Head of caudate nucleus (tissue), 42 donors: ENCODE data around the gene GSX1.
"Not testable (repeated sequence)": the region's sequence is repeated elsewhere in the genome, so short reads cannot be mapped to it uniquely, and the experiment has no call there.

Source experiments
- DNase-seq, 42 donors: peaks; one replicate each; pipeline versions ENCODE4 v3.0.0 to v3.0.0-alpha.2; 2020 to 2021; ENCODE audit warnings: mixed read lengths in 7 of 42
- intact Hi-C: fragments of 100-400 bp; cut with DNase I; formaldehyde crosslinking; loops from one replicate; pipeline ENCODE4 v1.15.0; 2022

GSX1 gene

DNA sequence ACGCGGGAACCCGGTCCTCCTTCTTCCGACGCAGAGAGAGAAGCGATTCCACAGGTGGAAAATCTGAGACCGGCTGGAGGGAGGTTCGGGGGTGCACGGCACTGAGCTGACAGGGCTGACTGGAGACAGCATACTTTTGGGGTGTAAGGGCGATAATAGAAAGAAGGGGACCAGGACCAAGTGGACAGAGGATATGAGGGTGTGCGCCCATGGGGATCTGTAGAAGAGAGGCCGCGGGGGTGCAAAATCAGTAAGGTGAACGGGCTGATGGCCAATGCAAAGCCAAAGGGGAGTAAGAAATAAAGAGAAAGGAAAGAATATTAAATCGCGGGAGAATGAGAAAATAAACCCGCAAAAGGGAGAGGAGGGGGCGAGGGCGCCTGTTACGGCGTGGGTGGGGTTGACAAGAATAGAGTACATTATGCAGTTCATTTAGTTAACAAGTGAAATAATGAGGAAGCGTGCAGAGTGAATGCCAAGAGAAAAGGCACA, 336 bp upstream of the GSX1 start:
- intact Hi-C loops: no loop called here
- no peak for DNase-seq

DNA sequence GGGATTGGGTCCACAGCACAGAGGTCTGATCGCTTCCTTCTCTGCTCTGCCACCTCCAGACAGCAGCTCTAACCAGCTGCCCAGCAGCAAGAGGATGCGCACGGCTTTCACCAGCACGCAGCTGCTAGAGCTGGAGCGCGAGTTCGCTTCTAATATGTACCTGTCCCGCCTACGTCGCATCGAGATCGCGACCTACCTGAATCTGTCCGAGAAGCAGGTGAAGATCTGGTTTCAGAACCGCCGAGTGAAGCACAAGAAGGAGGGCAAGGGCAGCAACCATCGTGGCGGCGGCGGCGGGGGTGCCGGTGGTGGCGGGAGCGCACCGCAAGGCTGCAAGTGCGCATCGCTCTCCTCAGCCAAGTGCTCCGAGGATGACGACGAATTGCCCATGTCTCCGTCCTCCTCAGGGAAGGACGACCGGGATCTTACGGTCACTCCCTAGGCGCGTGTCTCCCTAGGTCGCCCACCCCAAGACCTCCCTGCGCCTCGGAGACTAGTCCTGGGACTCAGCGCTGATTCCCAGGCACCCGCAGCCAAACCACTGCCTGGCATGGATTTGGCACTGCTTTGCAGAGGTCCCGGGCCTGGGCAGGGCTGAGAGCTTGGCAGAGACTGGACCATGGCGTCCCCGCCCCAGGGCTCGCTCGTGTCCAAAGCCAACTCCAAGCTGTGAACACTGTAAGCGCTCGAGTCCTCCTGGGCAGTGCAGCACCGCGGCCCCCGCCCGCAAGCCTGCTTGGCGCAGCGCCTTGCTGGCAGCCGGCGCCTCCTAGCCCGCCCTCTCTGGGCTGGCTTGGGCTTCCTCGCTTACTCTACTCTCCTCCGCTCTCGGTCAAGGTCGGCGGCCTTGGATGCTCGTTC, 1.5 kb downstream of the GSX1 start:
- intact Hi-C loops: no loop called here
- DNase-seq: peak in 1 of 42 donors; percentile 29

DNA sequence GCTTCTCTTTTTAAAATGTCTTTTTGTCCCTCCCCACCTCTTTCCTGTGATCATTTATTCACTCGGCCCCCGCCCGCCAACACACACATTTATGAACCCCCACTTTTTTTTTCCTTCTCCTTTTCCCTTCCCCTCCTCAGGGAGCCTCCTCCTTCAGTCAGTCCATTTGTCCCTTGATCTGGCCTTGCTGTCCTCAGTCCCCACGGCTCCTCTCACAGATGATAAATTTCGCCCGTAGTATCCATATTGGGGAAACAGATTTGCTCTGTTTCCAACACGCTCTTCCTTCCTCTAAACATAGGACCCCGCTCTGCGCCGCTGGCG, 2.0 kb downstream of the GSX1 start:
- intact Hi-C loops: no loop called here
- no peak for DNase-seq

DNA sequence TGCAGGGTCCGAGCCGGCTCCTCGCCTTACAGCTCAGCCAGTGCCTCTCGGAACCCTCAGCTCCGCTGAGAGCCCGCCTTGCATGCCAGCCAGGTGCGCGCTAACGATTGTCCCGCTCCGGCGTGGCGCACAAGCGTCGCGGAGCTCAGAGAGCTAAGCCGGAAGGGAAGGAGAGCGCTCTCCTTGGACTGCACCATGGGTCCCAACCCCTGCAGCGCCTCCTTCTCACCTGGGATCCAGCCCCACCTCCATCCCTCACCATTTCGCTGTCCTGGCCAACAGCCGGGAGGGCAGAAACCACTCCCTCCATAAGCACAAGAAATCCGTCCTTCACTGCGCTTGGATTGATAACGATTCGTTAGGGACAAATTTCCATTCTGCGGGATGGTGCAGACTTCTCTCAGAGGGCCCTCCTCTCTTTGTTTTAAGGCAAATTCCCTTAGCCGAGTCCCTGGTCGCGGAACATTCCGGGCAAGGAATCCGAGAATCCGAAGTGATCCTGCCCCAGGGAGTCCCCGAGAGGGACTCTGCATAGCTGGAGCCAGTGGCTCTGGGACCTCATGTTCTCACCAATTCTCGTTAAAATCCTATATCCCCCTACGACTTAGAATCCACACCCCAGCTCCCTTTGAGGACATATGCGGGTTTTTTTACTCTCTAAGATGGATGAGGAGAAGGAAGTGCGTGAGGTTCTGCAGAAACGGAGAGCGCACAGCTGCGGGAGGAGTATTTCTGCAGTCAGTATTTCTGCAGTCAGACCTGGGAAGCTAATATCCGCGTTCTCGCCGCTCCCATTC, 2.8 kb downstream of the GSX1 start:
- no peak for DNase-seq
- intact Hi-C loops: no loop called here

DNA sequence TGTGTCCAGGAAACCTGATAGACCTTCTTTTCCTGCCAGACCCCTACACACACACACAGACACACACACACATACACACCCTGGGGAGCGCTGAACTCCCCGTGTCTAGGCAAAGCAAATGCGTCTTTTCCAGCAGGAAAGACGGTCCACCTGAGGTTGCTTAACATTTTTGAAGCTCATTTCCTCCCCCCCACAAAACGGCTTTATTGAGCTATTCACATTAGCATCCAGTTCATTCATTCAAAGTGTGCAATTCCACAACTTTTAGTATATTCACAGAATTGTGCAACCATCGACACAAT, 3.4 kb downstream of the GSX1 start:
- intact Hi-C loops: no loop called here
- DNase-seq: no peak

DNA sequence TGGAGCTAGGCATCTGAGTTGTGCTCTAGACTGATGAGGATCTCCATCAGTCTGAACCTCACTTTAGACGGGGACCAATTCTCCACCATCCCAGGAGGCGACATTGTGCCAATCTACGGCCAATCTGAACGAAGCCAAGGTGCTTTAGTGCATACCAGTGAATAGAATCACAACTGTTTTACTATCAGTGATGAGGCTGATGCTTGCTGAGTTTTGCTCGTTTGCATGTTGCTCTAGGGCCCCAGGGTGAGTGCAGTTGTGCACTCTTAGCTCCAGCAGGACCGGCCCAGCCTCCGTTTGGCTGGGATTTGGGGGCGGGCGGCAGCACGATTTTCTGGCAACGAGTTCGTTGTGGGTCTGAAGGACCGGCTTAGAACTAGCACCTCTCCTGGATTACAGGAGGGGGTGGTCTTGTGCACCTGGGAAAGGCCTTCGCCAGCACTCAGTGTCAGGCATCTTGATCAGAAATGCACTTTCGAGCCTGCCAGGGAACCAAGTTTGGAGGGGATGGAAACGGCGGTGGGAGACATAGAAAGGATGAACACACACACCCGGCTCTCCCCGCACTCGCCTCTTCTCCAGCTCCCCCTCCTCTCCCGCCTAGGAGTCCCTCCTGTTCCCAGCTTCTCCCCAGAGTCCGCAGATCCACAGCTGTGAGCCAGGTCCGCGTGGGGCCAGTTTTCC, 4.4 kb downstream of the GSX1 start:
- no peak for DNase-seq
- intact Hi-C loops: no loop called here

DNA sequence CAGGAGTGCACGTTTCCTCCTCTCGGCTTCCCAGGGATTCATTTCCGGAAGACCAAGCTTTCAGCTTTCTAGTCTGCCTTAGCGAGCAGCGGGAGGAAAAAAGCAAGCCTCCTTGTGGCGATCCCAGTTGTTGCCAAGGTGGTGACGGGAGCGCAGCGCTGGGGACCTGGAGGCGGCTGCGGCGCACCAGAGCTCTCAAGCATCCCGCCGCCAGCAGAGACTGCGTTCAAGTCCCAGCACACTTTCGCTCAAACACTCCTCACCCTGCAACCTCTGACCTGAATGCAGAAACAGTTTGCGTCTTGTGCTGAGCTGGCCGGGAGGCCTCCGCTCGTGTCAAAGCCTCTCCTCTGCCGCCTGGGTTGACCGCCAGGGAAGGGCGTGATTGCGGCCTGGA, 4.9 kb downstream of the GSX1 start:
- DNase-seq: no peak
- intact Hi-C loops: no loop called here

DNA sequence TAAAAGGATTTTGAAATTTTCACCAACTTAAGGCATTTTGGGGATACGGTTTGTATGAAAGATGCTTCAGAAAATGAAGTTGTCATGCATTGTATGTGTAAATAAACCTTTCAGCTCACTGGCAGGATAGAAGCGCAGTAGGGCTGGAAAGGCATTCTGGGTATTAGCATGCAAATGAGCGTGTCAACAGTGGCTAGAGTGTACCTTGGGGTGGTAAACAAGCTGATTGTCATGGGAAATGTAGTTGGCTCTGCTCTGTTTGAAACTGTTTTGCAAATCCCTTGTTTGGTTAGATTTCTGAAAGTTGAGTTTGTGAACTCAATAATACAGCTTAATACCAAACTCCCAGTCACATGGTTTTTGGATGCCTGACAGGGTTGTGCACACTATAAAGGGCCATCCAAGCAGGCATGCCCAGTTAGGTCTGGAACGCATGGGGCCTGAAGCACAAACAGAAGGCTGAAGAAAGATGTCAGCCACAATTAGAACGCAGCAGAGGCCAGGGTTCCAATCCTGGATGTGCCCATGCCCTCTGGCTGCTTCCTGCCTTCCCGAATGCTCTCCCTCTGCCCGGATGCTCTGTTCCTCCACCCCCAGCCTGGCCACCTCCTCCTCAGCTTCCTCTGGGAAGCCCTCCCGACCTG, 14.6 kb downstream of the GSX1 start:
- intact Hi-C loops: no loop called here
- no peak for DNase-seq

DNA sequence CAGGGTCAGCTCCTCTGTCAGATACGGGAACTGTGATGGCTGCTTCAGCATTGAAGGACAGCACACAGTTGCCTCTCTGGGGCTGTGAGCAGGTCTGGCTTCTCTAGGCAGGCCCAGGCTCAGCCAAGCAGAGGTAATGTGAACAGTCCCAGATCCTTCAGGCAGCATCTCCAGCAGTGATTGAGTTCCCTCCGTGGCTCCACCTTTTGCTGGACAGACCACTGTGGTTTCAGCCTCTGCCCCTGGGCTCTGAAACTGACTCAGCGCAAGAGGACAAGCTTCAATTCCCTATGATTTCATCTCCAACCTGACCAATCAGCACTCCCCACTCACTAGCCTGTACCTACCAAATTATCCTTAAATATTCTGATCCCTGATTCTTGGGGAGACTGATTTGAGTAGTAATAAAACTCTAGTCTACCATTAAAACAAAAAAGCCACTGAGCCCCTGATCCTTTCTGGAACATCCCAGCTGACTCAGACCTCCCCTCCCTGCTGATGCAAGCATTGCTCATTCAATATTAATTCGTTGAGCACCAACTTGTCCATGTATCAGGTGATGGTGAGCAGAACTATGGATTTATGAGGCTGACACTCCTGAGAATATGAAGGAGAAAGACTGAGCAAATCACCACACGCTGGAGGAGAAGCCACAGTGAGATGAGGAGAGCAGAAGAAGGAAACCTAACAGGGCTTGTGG, 16.7 kb downstream of the GSX1 start:
- no peak for DNase-seq
- intact Hi-C loops: no loop called here

DNA sequence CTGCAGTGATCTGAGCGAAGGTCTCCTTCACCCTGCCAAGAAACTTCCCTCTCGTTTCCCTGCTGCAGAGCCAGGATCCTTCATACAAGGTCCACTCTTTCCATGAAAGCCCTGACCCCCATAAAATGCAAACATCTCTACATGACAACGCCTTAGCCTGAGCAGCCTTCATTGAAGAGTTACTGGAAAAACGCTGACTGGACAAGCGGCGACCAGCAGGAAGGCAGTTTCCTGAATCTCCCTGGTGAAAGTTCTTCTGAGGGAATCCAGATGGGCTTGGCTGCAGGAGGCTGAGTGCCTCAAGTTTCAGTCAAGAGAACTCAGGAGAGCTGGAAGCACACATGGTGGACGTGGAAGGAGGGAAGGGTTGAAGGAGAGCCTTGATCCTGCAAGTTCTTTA, 17.7 kb downstream of the GSX1 start:
- intact Hi-C loops: no loop called here
- no peak for DNase-seq

DNA sequence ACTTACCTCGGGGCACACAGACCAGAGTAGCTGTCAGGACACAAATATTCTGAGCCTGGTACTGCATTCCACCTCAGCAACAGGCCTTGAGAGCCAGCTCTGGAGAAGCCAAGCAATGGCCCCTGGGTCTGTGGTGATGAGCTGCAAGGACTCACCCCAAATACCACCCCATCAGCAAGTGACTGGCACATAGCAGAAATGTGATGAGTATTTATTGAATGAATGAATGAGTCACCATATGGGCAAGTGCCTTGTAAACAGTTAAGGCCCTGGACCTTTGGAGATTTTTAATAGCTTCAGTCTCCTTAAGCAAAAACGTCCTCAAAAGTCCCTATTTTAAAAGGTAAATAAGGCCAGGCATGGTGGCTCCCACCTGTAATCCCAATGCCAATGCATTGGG, 18.2 kb downstream of the GSX1 start:
- DNase-seq: no peak
- intact Hi-C loops: no loop called here

DNA sequence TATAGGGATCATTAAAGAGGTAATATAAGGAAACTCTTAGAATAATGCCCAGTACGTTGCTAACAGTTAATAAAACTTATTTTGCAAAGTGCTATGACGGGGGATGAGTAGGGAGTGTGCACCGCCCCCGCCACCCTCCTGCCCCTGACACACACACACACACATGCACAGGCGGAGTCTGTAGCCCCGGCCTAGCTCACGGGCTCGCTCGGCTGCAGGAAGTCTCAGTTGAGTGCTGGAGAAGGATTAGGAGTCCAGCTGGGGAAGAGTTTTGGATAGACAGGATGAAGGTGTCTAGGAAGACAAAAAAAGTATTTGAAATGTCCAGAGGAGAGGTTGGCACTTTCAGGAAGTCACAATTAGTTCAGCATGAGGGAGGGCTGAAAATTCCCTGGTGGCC, 21.5 kb downstream of the GSX1 start:
- intact Hi-C loops: no loop called here
- DNase-seq: no peak

DNA sequence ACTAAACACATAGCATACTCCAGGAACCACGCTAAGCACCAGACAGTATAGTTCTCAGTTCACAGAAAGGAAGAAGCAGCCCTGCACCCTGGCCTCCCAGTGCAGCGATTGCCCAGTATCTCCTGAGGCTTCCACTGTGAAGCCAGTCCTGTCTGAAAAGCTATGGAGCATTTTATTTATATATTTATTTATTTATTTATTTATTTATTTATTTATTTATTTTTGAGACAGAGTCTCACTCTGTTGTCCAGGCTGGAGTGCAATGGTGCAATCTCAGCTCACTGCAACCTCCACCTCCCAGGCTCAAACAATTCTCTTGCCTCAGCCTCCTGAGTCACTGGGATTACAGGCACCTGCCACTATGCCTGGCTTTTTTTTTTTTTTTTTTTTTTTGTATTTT, 25.5 kb downstream of the GSX1 start:
- not testable (repeated sequence) for DNase-seq

DNA sequence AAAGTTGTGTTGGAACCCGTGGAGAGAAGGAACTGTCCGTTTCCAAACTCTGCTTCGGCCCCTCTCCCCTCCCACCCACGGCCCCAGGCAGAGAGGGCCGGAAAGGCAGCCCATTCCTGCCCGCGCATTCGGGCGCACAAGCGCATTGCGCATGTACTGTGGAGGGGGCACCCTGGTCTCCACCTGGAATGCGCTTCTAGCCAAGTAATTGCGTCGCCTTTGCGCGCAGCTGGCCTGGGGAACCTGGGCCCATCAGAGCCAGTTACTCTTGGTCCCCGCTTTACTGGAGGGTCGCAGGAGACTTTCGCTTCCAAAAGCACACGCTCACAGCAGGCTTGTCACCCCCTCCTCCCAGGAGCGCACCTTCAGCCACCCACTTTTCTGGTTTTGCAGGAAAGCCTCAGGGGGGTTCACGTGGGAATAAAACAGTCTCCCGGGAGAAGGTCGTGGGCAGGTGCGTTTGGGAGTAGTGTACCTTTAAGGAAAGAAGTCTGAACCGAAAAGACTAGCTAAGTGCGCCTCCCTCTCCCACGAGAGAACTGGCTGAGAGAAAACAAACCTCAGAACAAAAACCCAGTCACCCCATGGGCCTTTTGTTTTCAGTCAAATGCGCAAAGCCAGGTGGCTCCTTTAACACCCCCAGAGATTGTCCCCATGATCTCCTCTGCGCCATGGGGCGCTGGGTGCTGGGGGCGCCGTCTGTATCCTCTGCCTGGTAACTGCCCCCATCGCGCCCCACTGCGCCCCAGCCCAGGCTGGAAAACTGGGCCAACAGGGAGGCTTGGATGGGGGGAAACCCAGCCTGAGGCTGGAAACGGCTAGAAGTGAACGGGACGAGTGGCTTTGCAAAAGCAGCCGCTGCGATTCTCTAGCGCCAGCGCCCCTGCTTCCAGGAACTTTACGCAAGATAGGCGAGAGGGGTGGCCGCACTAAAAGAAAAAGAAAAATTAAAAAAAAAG, 28.5 kb downstream of the GSX1 start:
- DNase-seq: no peak
- intact Hi-C loops: no loop called here

More for the DNA sequence above, 25.5 kb downstream of the GSX1 start:
- intact Hi-C loops: not testable (repeated sequence)

DNA sequence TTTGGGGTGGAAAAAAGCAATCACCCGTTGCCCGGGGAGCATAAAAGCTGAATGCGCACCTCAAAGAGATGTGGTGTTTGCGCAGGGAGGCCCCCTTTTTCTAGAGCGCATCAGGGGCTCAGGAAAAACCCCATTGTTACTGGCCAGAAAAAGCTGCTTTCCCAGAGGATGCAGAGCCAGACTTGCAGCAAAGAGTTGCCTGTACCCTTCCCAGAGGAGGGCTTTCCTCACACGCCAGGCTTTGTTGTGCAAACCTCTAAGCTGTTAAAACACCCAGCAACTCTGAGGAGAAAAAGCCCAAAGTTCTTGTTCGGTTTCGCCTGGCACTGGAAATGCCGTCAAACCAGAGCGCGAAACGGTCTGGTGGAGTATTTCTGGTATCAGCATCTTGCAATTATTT, 29.3 kb downstream of the GSX1 start:
- DNase-seq: no peak
- intact Hi-C loops: no loop called here

DNA sequence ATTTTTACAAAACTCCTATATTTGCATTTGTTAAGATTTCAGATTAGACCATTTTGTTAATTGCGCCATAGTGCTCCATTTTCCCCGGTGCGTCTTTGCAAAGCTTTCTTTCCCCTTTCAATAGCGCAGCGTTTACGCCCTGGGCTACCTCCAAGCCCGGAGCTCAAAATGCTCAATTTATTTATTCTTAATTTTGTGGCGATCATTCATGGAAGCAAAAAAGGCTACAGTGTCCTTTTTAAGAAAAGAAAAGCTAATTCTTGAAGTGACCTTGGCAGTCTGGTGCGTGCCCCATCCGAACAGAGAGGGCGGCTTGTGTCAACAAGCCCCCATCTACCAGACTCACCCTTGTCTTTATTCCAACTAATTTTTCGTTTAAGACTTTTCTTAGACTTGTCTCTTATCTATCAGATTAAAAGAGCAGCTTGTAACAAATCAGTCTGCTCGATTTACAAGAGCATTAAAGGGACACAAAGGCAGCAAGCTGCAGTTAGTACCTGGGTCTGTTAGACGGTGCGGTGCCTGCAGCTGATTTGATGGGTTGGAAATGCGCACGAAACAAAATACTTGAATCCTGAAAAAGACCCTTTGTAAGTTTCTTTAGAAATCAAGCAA, 30.1 kb downstream of the GSX1 start:
- intact Hi-C loops: no loop called here
- DNase-seq: no peak

DNA sequence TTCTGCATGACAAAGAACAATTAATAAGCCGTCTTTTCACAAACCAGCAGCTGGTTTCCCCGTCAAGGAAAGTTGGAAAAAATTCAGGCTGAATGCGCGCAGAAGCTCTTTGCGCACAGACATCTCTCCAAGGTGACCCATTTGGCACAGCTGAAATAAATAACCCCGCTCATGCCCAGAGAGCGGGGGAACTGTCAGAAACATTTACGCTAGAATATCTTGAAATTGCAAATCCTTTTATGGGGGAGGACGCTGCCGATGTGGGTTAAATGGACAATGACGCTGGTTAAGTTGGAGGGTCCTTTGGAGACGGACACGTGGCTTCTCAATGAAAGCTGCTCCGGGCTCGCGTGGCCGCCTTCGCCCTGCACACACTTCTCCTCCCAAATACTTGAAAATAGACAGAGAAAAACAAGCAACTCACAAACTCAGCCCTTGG, 30.6 kb downstream of the GSX1 start:
- intact Hi-C loops: no loop called here
- DNase-seq: no peak

DNA sequence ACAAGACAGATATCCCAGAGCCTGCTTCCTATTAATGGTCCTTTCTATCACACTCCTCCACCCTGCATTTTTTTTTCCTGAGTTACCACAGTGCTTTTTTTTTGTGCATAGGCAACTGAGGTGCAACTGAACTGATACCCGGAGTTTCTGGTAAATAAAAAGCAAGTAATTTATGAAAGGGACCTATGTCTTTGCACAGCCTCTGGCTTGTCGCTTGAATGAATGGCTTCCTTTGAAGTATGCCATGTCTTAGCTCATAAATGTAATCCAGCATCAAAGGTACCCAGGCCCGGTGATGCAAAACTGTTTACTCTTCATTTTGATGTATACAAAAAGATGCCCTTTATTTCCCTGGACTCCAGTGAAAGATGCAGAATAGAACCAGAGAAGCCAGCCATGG, 31.8 kb downstream of the GSX1 start:
- DNase-seq: no peak
- intact Hi-C loops: no loop called here
